HCT116 (cell line): Measurements from ENCODE around the gene GDF2. TPM values are rescaled to one million over a fixed set of nuclear protein-coding genes. Genes with fewer than 3 reads are reported as not detected.

Experiments
- ATAC-seq: fragments of 200-7000 bp; cut with Tn5 transposase; 2 replicates; pipeline ENCODE4 v1.9.1; 2020; ENCODE audit warnings: mild to moderate bottlenecking, moderate library complexity
- BruUV-seq: library from RNA; stranded (reverse); fragments of 400-500 nt; replicated peaks from 2 replicates; lab custom pipeline; 2021; lab: Mats Ljungman, UMichigan
- CTCF ChIA-PET: fragments of 300-600 bp; sonication (Branson Sonifier 250); formaldehyde crosslinking; loops from one replicate; lab custom pipeline; 2021; ENCODE audit warnings: antibody characterized with exemption; lab: Charles Lee
- POLR2A ChIA-PET: fragments of 300-600, 350-600 bp; sonication (Branson Sonifier 250); formaldehyde crosslinking; loops from one replicate; lab custom pipeline; 2021; ENCODE audit warnings: antibody characterized with exemption; lab: Charles Lee
- RAD21 ChIA-PET, 2 experiments: fragments of 300-600 bp; sonication (Branson Sonifier 250); formaldehyde crosslinking; loops; one replicate each; lab custom pipeline; 2023; ENCODE audit warnings: low total read pairs in 2 of 2; ENCODE audit not compliant: uncharacterized antibody in 2 of 2, unreplicated experiment in 2 of 2, low non-redundant PET in 1 of 2; lab: Charles Lee
- DNase-seq: peaks from one replicate; pipeline ENCODE4 v3.0.0-alpha.2; 2010; ENCODE audit warnings: low read depth, low spot score
- H2AFZ ChIP-seq: fragments of 200-600 bp; shearing (Covaris generic), sonication (generic); 2 replicates; pipeline ENCODE4 v1.6.1; 2017; ENCODE audit warnings: low read depth, mixed run types, mixed read lengths, antibody characterized with exemption, low read length; ENCODE audit not compliant: poor library complexity, severe bottlenecking
- H3K27ac ChIP-seq: 2 replicates; pipeline ENCODE4 v1.5.1; 2012; ENCODE audit warnings: low read depth, low read length
- H3K27me3 ChIP-seq: fragments of 200-600 bp; sonication (generic); 2 replicates; pipeline ENCODE4 v1.6.1; 2016; ENCODE audit warnings: mixed run types, low read length, mixed read lengths; ENCODE audit not compliant: insufficient read depth
- H3K36me3 ChIP-seq, 2 experiments: fragments of 200-500 bp in 1 of 2; fragments of 200-600 bp in 1 of 2; sonication (Bioruptor generic) in 1 of 2; sonication (generic) in 1 of 2; 2 replicates each; pipeline versions ENCODE4 v1.5.1 to v1.6.1; 2014 to 2016; ENCODE audit warnings: low read length in 2 of 2, inconsistent platforms in 1 of 2, mixed read lengths in 1 of 2, mixed run types in 1 of 2; ENCODE audit not compliant: insufficient read depth in 2 of 2, control insufficient read depth in 1 of 2
- H3K4me1 ChIP-seq, 2 experiments: fragments of 200-600 bp in 1 of 2; sonication (generic) in 1 of 2; 2 replicates each; pipeline versions ENCODE4 v1.5.1 to v1.6.1; 2012 to 2017; ENCODE audit warnings: low read length in 2 of 2, inconsistent platforms in 1 of 2, mild to moderate bottlenecking in 1 of 2, mixed read lengths in 1 of 2, mixed run types in 1 of 2, moderate library complexity in 1 of 2; ENCODE audit not compliant: insufficient read depth in 2 of 2, control insufficient read depth in 1 of 2
- H3K4me2 ChIP-seq: fragments of 200-600 bp; sonication (generic); 2 replicates; pipeline ENCODE4 v1.6.1; 2017; ENCODE audit warnings: mixed run types, low read length, mixed read lengths
- H3K4me3 ChIP-seq, 2 experiments: fragments of 200-600 bp in 1 of 2; sonication (generic) in 1 of 2; replicated peaks in 1 of 2; 2 replicates each; pipeline ENCODE4 v1.5.1; 2011 to 2016; ENCODE audit warnings: low read length in 2 of 2, control low read depth in 1 of 2, low read depth in 1 of 2, mild to moderate bottlenecking in 1 of 2, mixed read lengths in 1 of 2, mixed run types in 1 of 2
- H3K79me2 ChIP-seq: fragments of 200-600 bp; sonication (generic); 2 replicates; pipeline ENCODE4 v1.6.1; 2017; ENCODE audit warnings: mild to moderate bottlenecking, mixed run types, low read length, moderate library complexity, mixed read lengths; ENCODE audit not compliant: insufficient read depth
- H3K9ac ChIP-seq: fragments of 200-600 bp; sonication (generic); 2 replicates; pipeline ENCODE4 v1.6.1; 2016; ENCODE audit warnings: low read length, mixed read lengths
- H3K9me2 ChIP-seq: fragments of 200-600 bp; sonication (generic), shearing (Covaris generic); 2 replicates; pipeline ENCODE4 v1.6.1; 2017; ENCODE audit warnings: mixed run types, mild to moderate bottlenecking, moderate library complexity; ENCODE audit not compliant: insufficient read depth
- H3K9me3 ChIP-seq, 2 experiments: fragments of 200-500 bp in 1 of 2; fragments of 200-600 bp in 1 of 2; sonication (Bioruptor generic) in 1 of 2; sonication (generic) in 1 of 2; 2 replicates each; pipeline ENCODE4 v1.6.1; 2014 to 2017; ENCODE audit warnings: low read length in 2 of 2, mixed read lengths in 2 of 2, inconsistent platforms in 1 of 2, low read depth in 1 of 2, mild to moderate bottlenecking in 1 of 2, mixed run types in 1 of 2, moderate library complexity in 1 of 2; ENCODE audit not compliant: control insufficient read depth in 1 of 2, insufficient read depth in 1 of 2
- H4K20me1 ChIP-seq: fragments of 200-600 bp; sonication (generic), shearing (Covaris generic); 2 replicates; pipeline ENCODE4 v1.6.1; 2017; ENCODE audit warnings: mixed run types, mild to moderate bottlenecking, moderate library complexity; ENCODE audit not compliant: insufficient read depth
- CEBPB ChIP-seq: IDR thresholded peaks from 2 replicates; pipeline ENCODE4 v1.6.1; 2012; ENCODE audit warnings: low read depth
- EGR1 ChIP-seq: IDR thresholded peaks from 2 replicates; pipeline ENCODE4 v1.6.1; 2012; ENCODE audit warnings: low read depth
- ELF1 ChIP-seq: IDR thresholded peaks from 2 replicates; pipeline ENCODE4 v1.6.1; 2012; ENCODE audit warnings: low read depth, borderline replicate concordance
- EZH2 ChIP-seq: fragments of 200-600 bp; sonication (generic); IDR thresholded peaks from 2 replicates; pipeline ENCODE4 v1.6.1; 2017; ENCODE audit warnings: antibody characterized with exemption, mixed run types
- EZH2phosphoT487 ChIP-seq: fragments of 200-600 bp; IDR thresholded peaks from 2 replicates; pipeline ENCODE4 v1.6.1; 2018; ENCODE audit warnings: antibody characterized with exemption, borderline replicate concordance
- JUND ChIP-seq: IDR thresholded peaks from 2 replicates; pipeline ENCODE4 v1.6.1; 2012
- POLR2A ChIP-seq: IDR thresholded peaks from 2 replicates; pipeline ENCODE4 v1.7.0; 2011; ENCODE audit warnings: borderline replicate concordance; ENCODE audit not compliant: insufficient read depth, insufficient read length; ENCODE audit errors: extremely low read depth
- POLR2AphosphoS5 ChIP-seq: IDR thresholded peaks from 2 replicates; pipeline ENCODE4 v1.6.1; 2011; ENCODE audit warnings: mild to moderate bottlenecking, low read depth, low read length, moderate library complexity
- RAD21 ChIP-seq: IDR thresholded peaks from 2 replicates; pipeline ENCODE4 v1.6.1; 2012; ENCODE audit warnings: low read depth, mild to moderate bottlenecking
- SIN3A ChIP-seq: IDR thresholded peaks from 2 replicates; pipeline ENCODE4 v1.6.1; 2012; ENCODE audit warnings: low read depth
- SP1 ChIP-seq: IDR thresholded peaks from 2 replicates; pipeline ENCODE4 v1.6.1; 2012; ENCODE audit warnings: low read depth
- SRF ChIP-seq: IDR thresholded peaks from 2 replicates; pipeline ENCODE4 v1.6.1; 2012; ENCODE audit warnings: low read depth
- TCF7L2 ChIP-seq: IDR thresholded peaks from 2 replicates; pipeline ENCODE4 v1.7.0; 2011; ENCODE audit warnings: borderline replicate concordance, inconsistent platforms; ENCODE audit not compliant: insufficient read depth, insufficient read length; ENCODE audit errors: extremely low read depth
- YY1 ChIP-seq: IDR thresholded peaks from 2 replicates; pipeline ENCODE4 v1.6.1; 2011; ENCODE audit warnings: low read length, low read depth, moderate library complexity, mild to moderate bottlenecking; ENCODE audit not compliant: insufficient replicate concordance; ENCODE audit errors: extremely low read depth
- ZNF274 ChIP-seq: fragments of 200-500 bp; sonication (Bioruptor generic); IDR thresholded peaks from 2 replicates; pipeline ENCODE4 v1.6.1; 2014; ENCODE audit warnings: mild to moderate bottlenecking, low read depth, low read length, inconsistent platforms
- intact Hi-C: fragments of 100-400 bp; cut with micrococcal nuclease; formaldehyde crosslinking; loops from 2 replicates; pipeline ENCODE4 v1.10.0; 2022
- total RNA-seq: library from RNA; stranded (reverse); gene quantifications from one replicate; pipeline ENCODE4 v1.2.1, GENCODE V29; 2021; ENCODE audit not compliant: unreplicated experiment
- TF ChIP-seq, protein P1 (sequence below): IDR thresholded peaks from 2 replicates; pipeline ENCODE4 v1.6.1; 2012
- TF ChIP-seq, protein P2 (sequence below), 3 experiments: fragments of 200-600 bp in 1 of 3; sonication (generic) in 1 of 3; IDR thresholded peaks in 2 of 3; conservative IDR thresholded peaks in 1 of 3; 2 replicates each; pipeline ENCODE4 v1.5.1; 2012 to 2017; ENCODE audit warnings: low read depth in 2 of 3, low read length in 2 of 3, antibody characterized with exemption in 1 of 3, borderline replicate concordance in 1 of 3, control low read depth in 1 of 3, mild to moderate bottlenecking in 1 of 3, mixed read lengths in 1 of 3, mixed run types in 1 of 3, moderate library complexity in 1 of 3; ENCODE audit not compliant: insufficient read depth in 1 of 3
- TF ChIP-seq, protein P3 (sequence below): IDR thresholded peaks from 2 replicates; pipeline ENCODE4 v1.6.1; 2012; ENCODE audit warnings: low read depth
- TF ChIP-seq, protein P4 (sequence below): IDR thresholded peaks from 2 replicates; pipeline ENCODE4 v1.6.1; 2012
- TF ChIP-seq, protein P5 (sequence below): IDR thresholded peaks from 2 replicates; pipeline ENCODE4 v1.6.1; 2011; ENCODE audit warnings: mild to moderate bottlenecking, low read length, moderate library complexity; ENCODE audit not compliant: insufficient replicate concordance; ENCODE audit errors: extremely low read depth

The GDF2 gene
- total RNA-seq, 1 experiment from 2014 or later = not detected

DNA sequence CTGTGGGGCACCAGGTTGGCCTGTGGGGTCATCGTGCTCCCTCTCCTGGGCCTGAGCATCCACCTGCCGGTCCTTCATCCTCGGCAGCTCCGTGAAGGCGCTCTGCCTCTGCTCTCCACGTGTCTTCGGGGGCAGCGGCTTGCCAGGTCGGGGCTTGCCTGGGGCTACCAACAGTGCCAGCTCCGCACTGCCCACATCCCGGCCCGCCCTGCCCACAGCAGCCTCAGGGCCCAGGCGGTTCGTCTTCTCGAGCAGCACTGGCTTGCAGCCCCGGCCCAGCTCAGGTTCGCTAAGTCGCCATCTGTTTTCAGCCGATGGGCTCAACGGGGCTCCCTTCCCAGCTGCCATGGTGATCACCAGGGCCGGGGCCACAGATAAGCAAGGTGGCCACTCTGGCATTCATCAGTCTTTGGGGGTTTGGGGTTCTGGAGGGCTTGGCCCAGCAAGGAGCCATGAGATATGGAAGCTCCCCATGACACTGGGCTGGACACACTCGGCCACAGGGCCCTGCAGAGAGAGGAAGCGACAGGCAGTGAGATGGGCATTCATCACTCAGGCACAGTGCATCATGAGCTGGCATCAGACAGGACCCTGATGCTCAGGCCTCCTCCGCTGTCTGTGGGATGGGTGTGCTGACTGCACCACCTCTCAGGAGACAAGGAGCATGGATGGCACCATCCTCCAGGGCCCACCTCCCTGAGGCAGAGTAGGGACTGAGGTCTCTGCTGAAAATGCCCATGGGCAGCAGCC, 46.4 kb downstream of the GDF2 start:
- CTCF ChIA-PET = no interaction called here
- intact Hi-C loops = no loop called here
- POLR2A ChIA-PET = no interaction called here

More for the DNA sequence above, 46.4 kb downstream of the GDF2 start:
- Histone ChIP-seq H3K4me3 (no peak overlapping the region), H3K27me3 (no peaks in the 10 kb centered on the region), H3K4me1 (peaks cover 0 to 6% of the 10 kb centered on the region in 2 experiments; a peak in 1 of 4 replicates), H4K20me1 (no peaks in the 10 kb centered on the region), H2AFZ (no peak overlapping the region), H3K36me3 (no peaks in the 10 kb centered on the region), H3K9me2 (no peaks in the 10 kb centered on the region), H3K9me3 (no peaks in the 10 kb centered on the region), H3K27ac (no peak overlapping the region), H3K9ac (no peak overlapping the region), H3K79me2 (no peaks in the 10 kb centered on the region), H3K4me2 (no peak overlapping the region)
- RAD21 ChIA-PET = no interaction called here
- no peak for DNase-seq
- BruUV-seq = no TSS peak
- no peak for TF ChIP-seq EZH2phosphoT487
- TF ChIP-seq EZH2 = no peak
- no peak for TF ChIP-seq SIN3A
- no peak for TF ChIP-seq SP1
- no peak for TF ChIP-seq POLR2A
- no peak for TF ChIP-seq RAD21
- TF ChIP-seq JUND = no peak
- no peak for TF ChIP-seq YY1
- TF ChIP-seq SRF = no peak
- TF ChIP-seq, protein P1, sequence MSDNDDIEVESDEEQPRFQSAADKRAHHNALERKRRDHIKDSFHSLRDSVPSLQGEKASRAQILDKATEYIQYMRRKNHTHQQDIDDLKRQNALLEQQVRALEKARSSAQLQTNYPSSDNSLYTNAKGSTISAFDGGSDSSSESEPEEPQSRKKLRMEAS = no peak
- TF ChIP-seq, protein P2, sequence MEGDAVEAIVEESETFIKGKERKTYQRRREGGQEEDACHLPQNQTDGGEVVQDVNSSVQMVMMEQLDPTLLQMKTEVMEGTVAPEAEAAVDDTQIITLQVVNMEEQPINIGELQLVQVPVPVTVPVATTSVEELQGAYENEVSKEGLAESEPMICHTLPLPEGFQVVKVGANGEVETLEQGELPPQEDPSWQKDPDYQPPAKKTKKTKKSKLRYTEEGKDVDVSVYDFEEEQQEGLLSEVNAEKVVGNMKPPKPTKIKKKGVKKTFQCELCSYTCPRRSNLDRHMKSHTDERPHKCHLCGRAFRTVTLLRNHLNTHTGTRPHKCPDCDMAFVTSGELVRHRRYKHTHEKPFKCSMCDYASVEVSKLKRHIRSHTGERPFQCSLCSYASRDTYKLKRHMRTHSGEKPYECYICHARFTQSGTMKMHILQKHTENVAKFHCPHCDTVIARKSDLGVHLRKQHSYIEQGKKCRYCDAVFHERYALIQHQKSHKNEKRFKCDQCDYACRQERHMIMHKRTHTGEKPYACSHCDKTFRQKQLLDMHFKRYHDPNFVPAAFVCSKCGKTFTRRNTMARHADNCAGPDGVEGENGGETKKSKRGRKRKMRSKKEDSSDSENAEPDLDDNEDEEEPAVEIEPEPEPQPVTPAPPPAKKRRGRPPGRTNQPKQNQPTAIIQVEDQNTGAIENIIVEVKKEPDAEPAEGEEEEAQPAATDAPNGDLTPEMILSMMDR (IDR thresholded peaks at IDR 0.05 in 2 of 3, conservative IDR thresholded peaks at IDR 0.05 in 1 of 3; ENCODE audit: borderline replicate concordance in 1 of 3, insufficient read depth in 1 of 3, low read depth in 2 of 3, low read length in 2 of 3) = no peak
- TF ChIP-seq, protein P3, sequence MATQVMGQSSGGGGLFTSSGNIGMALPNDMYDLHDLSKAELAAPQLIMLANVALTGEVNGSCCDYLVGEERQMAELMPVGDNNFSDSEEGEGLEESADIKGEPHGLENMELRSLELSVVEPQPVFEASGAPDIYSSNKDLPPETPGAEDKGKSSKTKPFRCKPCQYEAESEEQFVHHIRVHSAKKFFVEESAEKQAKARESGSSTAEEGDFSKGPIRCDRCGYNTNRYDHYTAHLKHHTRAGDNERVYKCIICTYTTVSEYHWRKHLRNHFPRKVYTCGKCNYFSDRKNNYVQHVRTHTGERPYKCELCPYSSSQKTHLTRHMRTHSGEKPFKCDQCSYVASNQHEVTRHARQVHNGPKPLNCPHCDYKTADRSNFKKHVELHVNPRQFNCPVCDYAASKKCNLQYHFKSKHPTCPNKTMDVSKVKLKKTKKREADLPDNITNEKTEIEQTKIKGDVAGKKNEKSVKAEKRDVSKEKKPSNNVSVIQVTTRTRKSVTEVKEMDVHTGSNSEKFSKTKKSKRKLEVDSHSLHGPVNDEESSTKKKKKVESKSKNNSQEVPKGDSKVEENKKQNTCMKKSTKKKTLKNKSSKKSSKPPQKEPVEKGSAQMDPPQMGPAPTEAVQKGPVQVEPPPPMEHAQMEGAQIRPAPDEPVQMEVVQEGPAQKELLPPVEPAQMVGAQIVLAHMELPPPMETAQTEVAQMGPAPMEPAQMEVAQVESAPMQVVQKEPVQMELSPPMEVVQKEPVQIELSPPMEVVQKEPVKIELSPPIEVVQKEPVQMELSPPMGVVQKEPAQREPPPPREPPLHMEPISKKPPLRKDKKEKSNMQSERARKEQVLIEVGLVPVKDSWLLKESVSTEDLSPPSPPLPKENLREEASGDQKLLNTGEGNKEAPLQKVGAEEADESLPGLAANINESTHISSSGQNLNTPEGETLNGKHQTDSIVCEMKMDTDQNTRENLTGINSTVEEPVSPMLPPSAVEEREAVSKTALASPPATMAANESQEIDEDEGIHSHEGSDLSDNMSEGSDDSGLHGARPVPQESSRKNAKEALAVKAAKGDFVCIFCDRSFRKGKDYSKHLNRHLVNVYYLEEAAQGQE = no peak
- TF ChIP-seq CEBPB = no peak
- no peak for TF ChIP-seq POLR2AphosphoS5
- no peak for TF ChIP-seq ELF1
- TF ChIP-seq, protein P4, sequence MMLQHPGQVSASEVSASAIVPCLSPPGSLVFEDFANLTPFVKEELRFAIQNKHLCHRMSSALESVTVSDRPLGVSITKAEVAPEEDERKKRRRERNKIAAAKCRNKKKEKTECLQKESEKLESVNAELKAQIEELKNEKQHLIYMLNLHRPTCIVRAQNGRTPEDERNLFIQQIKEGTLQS = no peak
- TF ChIP-seq TCF7L2 = no peak
- TF ChIP-seq ZNF274 = no peak
- TF ChIP-seq, protein P5, sequence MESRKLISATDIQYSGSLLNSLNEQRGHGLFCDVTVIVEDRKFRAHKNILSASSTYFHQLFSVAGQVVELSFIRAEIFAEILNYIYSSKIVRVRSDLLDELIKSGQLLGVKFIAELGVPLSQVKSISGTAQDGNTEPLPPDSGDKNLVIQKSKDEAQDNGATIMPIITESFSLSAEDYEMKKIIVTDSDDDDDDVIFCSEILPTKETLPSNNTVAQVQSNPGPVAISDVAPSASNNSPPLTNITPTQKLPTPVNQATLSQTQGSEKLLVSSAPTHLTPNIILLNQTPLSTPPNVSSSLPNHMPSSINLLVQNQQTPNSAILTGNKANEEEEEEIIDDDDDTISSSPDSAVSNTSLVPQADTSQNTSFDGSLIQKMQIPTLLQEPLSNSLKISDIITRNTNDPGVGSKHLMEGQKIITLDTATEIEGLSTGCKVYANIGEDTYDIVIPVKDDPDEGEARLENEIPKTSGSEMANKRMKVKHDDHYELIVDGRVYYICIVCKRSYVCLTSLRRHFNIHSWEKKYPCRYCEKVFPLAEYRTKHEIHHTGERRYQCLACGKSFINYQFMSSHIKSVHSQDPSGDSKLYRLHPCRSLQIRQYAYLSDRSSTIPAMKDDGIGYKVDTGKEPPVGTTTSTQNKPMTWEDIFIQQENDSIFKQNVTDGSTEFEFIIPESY = no peak
- TF ChIP-seq EGR1 = no peak
- ATAC-seq = no peak
